Measurements from ENCODE around the gene FLRT1.

The FLRT1 gene

GRCh38 chr11:64077607-64078006 is 41.9 kb downstream of the FLRT1 start:
- DNase-seq (ENCODE audit: low read depth, low spot score): no peak
- in situ Hi-C loops (cut with HindIII; ENCODE audit: low sequenced_read_pairs): no loop called here
- no peak overlapping the region for H3K4me3 ChIP-seq (ENCODE audit: low read depth, low read length)
- TF ChIP-seq CTCF (IDR thresholded peaks at IDR 0.05; ENCODE audit: low read depth, low read length): no peak

GRCh38 chr11:64078284-64078683 is 42.6 kb downstream of the FLRT1 start:
- H3K4me3 ChIP-seq (ENCODE audit: low read depth, low read length): no peak overlapping the region
- DNase-seq (ENCODE audit: low read depth, low spot score): no peak
- in situ Hi-C loops (cut with HindIII; ENCODE audit: low sequenced_read_pairs): no loop called here
- no peak for TF ChIP-seq CTCF (IDR thresholded peaks at IDR 0.05; ENCODE audit: low read depth, low read length)

GRCh38 chr11:64078905-64079304 is 43.2 kb downstream of the FLRT1 start:
- TF ChIP-seq CTCF (IDR thresholded peaks at IDR 0.05; ENCODE audit: low read depth, low read length): no peak
- DNase-seq (ENCODE audit: low read depth, low spot score): no peak
- H3K4me3 ChIP-seq (ENCODE audit: low read depth, low read length): no peak overlapping the region
- in situ Hi-C loops (cut with HindIII; ENCODE audit: low sequenced_read_pairs): no loop called here

- no peak overlapping the region for H3K4me3 ChIP-seq (ENCODE audit: low read depth, low read length)
- no peak for DNase-seq (ENCODE audit: low read depth, low spot score)
- no peak for TF ChIP-seq CTCF (IDR thresholded peaks at IDR 0.05; ENCODE audit: low read depth, low read length)
- in situ Hi-C loops (cut with HindIII; ENCODE audit: low sequenced_read_pairs): no loop called here
These were observed 44.7 kb downstream of the FLRT1 start for GRCh38 chr11:64080390-64080789.

GRCh38 chr11:64081745-64082442 is 46.2 kb downstream of the FLRT1 start:
- in situ Hi-C loops (cut with HindIII; ENCODE audit: low sequenced_read_pairs): no loop called here
- H3K4me3 ChIP-seq (ENCODE audit: low read depth, low read length): no peak overlapping the region
- no peak for TF ChIP-seq CTCF (IDR thresholded peaks at IDR 0.05; ENCODE audit: low read depth, low read length)
- DNase-seq (ENCODE audit: low read depth, low spot score): no peak

- no peak for DNase-seq (ENCODE audit: low read depth, low spot score)
- in situ Hi-C loops (cut with HindIII; ENCODE audit: low sequenced_read_pairs): no loop called here
- no peak for TF ChIP-seq CTCF (IDR thresholded peaks at IDR 0.05; ENCODE audit: low read depth, low read length)
- H3K4me3 ChIP-seq (ENCODE audit: low read depth, low read length): no peak overlapping the region
These were observed 47.8 kb downstream of the FLRT1 start for GRCh38 chr11:64083398-64084080.
